ENCODE measurements around the gene MARCKS. TPM values are rescaled to one million over a fixed set of nuclear protein-coding genes. Genes with fewer than 3 reads are reported as not detected.

MARCKS gene
- total RNA-seq, 1 experiment from 2014 or later, result 215 TPM

GRCh38 chr6:113848811-113849210, 8.3 kb upstream of the MARCKS start:
- DNase-seq (ENCODE audit: low read depth), result no peak

GRCh38 chr6:113853252-113853651, 3.9 kb upstream of the MARCKS start:
- no peak for DNase-seq (ENCODE audit: low read depth)

GRCh38 chr6:113854531-113855499, 2.3 kb upstream of the MARCKS start:
- peak; percentile 91 for DNase-seq (ENCODE audit: low read depth)

- peak; percentile 62 for DNase-seq (ENCODE audit: low read depth)
Observed at GRCh38 chr6:113855500-113856374, 1.4 kb upstream of the MARCKS start.

GRCh38 chr6:113856375-113856624, 845 bp upstream of the MARCKS start:
- no peak for DNase-seq (ENCODE audit: low read depth)

- peak; percentile 52 for DNase-seq (ENCODE audit: low read depth)
Observed at GRCh38 chr6:113857556-113858479, 673 bp downstream of the MARCKS start.

- peak; percentile 96 for DNase-seq (ENCODE audit: low read depth)
Observed at GRCh38 chr6:113858480-113859348, 1.6 kb downstream of the MARCKS start.

GRCh38 chr6:113859349-113860180, 2.4 kb downstream of the MARCKS start:
- DNase-seq (ENCODE audit: low read depth), result peak; percentile 67

GRCh38 chr6:113860181-113860955, 3.2 kb downstream of the MARCKS start:
- DNase-seq (ENCODE audit: low read depth), result peak; percentile 48

- DNase-seq (ENCODE audit: low read depth), result no peak
Observed at GRCh38 chr6:113862112-113862511, 5.0 kb downstream of the MARCKS start.

GRCh38 chr6:113870917-113871316, 13.8 kb downstream of the MARCKS start:
- DNase-seq (ENCODE audit: low read depth), result no peak

- DNase-seq (ENCODE audit: low read depth), result no peak
Observed at GRCh38 chr6:113871975-113872374, 14.8 kb downstream of the MARCKS start.

- no peak for DNase-seq (ENCODE audit: low read depth)
Observed at GRCh38 chr6:113873043-113873667, 16.0 kb downstream of the MARCKS start.

- DNase-seq (ENCODE audit: low read depth), result peak; percentile 27
Observed at GRCh38 chr6:113875470-113875869, 18.3 kb downstream of the MARCKS start.

- DNase-seq (ENCODE audit: low read depth), result no peak
Observed at GRCh38 chr6:113876695-113877094, 19.6 kb downstream of the MARCKS start.

- peak; percentile 83 for DNase-seq (ENCODE audit: low read depth)
Observed at GRCh38 chr6:113879186-113880096, 22.3 kb downstream of the MARCKS start.

- DNase-seq (ENCODE audit: low read depth), result no peak
Observed at GRCh38 chr6:113881478-113881980, 24.4 kb downstream of the MARCKS start.

All from Daoy (cell line).